HG02763 (cell line): ENCODE results near the gene ADCY1.

ENCODE experiments used
- ATAC-seq: cut with Tn5 transposase; IDR thresholded peaks from one replicate; pipeline ENCODE4 v1.9.1; 2021; ENCODE audit warnings: mild to moderate bottlenecking, moderate library complexity; ENCODE audit not compliant: unreplicated experiment

The ADCY1 gene

DNA sequence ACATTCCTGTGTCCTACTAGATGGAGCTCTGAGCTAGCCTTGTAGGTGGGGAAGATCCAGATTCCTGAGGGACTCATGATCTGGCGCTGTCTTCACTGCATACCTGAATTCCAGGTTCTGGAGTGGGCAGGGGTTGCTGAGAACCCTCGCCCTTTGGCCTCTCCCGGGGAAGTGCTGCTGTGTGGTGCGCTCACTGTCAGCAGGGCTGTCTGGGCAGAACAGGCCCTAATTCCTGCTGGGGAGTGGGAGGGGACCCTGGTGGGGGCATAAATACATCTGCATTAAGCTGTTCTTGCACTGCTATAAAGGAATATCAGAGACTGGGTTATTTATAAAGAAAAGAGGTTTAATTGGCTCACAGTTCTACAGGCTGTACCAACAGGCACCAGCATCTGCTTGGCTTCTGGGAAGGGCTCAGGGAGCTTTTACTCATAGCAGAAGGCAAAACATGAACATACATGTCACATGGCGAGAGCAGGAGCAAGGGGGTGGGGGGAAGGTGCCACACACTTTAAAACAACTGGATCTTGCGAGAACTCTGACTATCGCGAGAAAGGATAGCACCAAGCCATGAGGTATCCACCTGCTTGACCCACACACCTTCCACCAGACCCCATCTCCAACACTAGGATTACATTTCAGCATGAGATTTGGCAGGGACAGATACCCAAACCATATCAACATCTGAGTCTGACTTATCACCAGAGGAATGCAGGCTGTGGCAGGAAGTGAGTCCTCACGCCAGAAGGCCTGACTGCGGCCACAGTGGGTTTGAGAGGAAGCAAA, 115.0 kb downstream of the ADCY1 start:
- no peak for ATAC-seq

GRCh38 chr7:45689797-45690761, 115.9 kb downstream of the ADCY1 start:
- no peak for ATAC-seq

- ATAC-seq, result no peak
Observed at GRCh38 chr7:45690762-45691150, 116.6 kb downstream of the ADCY1 start.

DNA sequence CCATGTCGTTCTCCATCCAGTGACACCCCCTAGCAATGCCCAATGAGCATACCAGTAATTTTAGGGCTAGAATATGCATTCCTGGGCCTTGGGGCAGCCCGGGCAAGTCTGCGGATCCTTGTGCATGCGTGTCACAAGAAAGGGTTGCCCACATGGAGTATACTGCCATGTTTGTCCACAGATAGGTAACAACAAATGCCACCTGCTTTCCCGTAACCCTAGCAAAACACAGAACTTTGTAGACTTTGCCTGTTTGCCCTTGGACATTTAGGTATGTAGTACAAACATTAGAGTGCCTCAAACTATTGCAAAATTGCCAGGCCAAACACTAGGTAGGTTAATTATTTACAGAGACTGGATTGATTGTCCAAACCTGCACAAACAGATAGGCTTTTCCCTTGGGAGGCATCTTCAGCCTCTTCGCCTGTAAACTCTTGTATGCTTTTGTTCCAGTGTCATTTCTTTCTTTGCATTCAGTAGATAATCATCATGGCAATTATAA, 117.0 kb downstream of the ADCY1 start:
- ATAC-seq, result no peak

DNA sequence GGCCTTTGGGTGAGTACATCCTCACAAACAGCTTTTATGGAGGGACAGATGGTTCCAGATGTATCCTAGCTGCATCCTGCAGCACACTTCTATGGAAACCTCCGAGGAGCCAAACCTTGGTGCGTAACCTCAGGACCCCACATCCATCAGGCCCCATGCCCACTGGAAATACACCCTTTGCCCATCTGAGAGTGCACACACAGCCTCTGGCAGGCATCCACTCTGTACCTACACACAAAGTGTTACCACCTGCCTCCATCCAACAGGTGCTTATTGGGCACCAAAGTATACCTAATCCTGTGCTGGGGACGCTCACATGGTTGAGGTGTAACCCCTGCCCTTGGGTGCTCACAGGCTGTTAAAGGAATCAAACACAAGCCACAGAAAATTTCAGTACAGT, 117.9 kb downstream of the ADCY1 start:
- no peak for ATAC-seq

- ATAC-seq, result no peak
Observed at GRCh38 chr7:45695249-45695995, 121.3 kb downstream of the ADCY1 start.

- no peak for ATAC-seq
Observed at GRCh38 chr7:45696476-45696875, 122.3 kb downstream of the ADCY1 start.

DNA sequence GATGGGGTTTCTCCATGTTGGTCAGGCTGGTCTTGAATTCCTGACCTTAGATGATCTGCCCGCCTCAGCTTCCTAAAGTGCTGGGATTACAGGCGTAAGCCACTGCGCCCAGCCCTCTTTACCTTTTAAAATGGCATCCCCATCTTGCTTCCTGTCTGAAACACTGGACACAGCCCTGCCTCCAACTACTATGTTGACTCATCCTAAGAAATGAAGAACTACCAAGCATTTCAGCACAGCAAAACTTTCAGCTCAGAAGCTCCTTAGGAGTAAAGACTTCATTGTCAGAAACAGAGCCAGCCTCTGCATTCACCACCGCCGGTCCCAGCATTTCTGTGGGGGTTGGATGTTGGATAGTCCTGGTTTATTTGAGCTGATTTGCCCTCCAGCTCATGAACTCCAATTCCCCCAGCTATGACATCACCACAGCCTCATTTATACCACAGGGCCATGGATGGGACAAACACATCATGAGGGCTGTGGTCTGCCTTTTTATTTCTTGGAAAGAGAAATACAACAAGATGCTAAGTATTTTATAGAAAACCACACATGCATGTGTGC, 123.5 kb downstream of the ADCY1 start:
- ATAC-seq, result no peak

DNA sequence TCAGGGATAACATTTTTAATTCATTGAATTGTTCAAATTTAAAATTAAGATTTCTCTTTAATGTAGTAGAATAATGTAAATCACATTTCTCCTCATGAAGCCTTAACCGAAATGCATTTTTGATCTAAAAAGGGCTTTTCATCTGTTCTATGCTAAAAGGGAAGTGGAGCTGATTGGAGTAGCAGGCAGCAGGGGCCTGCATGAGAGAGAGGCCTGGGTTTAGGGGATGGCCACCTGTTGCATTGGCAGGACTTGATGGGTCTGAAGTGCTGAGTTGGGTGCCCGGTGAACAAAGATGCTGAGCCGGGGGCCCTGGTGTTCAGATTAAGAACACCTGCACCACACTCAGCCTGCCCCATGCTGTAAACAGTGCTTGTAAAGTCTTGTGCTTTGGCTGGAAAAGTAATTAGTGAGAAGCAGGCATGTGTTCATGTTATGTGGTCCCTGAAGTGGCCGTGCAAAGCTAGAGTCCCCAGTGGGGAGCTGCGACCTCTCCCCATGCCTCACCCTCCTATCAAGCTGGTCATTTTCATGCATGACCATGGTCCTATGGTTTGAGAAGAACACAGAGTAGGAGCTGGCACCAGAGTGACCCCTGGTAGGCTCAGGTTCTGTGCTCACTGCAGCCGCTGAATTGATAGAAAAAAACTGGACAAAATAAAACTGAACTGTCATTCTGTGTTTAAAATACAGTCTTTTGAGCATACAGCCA, 124.3 kb downstream of the ADCY1 start:
- ATAC-seq, result no peak

GRCh38 chr7:45699015-45699309, 124.8 kb downstream of the ADCY1 start:
- ATAC-seq, result no peak

GRCh38 chr7:45699726-45700390, 125.7 kb downstream of the ADCY1 start:
- no peak for ATAC-seq

- ATAC-seq, result no peak
Observed at GRCh38 chr7:45700556-45700955, 126.4 kb downstream of the ADCY1 start.

DNA sequence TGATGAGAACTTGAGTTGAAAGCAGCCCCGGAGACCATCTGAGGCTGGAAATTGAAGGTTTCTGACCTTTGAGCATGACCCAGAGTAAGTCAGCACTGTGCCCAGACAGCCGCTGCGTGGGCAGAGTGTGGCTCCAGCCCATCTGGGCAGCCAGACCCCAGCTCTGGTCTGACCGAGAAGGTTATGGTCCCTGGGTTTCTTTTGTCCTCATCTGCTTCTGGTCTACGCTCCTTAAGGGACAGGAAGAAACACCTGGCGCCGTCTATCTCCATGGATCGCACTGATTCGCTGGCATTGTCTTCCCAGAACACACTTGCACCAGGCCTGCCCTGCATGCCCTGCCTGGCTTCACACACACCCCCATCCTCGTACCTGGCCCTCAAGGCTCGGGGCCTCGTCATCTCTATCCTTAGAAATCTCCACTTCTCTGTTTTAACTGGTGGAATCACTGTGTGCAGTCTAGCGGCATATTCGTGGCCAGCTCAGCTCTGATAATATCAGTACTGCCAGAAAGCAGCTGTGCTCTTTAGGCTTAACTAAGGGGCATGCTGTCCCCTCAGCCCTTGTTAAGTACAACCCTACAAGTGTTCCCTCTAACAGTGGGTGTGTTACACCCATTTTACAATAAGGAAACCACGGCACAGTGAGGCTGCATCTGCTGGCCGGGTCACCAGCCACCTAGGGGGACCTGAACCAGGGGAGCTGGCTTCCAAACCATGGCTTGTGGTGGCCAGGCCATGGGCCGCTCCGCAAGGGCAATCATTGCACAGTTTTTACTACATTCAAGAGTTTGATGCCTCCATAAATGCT, 127.7 kb downstream of the ADCY1 start:
- no peak for ATAC-seq

- ATAC-seq, result no peak
Observed at GRCh38 chr7:45702751-45703150, 128.6 kb downstream of the ADCY1 start.

- no peak for ATAC-seq
Observed at GRCh38 chr7:45703373-45703821, 129.2 kb downstream of the ADCY1 start.

GRCh38 chr7:45703911-45704682, 129.9 kb downstream of the ADCY1 start:
- ATAC-seq, result no peak

- ATAC-seq, result no peak
Observed at GRCh38 chr7:45704683-45705016, 130.5 kb downstream of the ADCY1 start.
